DMS153 treated with DMSO at 0.1 percent for 48 hours (cell line): ENCODE data around the gene EXTL2.
"Not testable (repeated sequence)": the region's sequence is repeated elsewhere in the genome, so short reads cannot be mapped to it uniquely, and the experiment has no call there.

Source experiments
- DNase-seq: peaks from one replicate; lab custom pipeline; 2025; ENCODE audit not compliant: unreplicated experiment; lab: John Stamatoyannopoulos, UW

EXTL2 gene

GRCh38 chr1:100902365-100902764 is 7.7 kb upstream of the EXTL2 start:
- no peak for DNase-seq

- DNase-seq: peak; percentile 37
These were observed 1.9 kb upstream of the EXTL2 start for GRCh38 chr1:100896481-100896982.

GRCh38 chr1:100895540-100896480 is 1.2 kb upstream of the EXTL2 start, which contains the start of gene SLC30A7:
TSS of gene SLC30A7 (plus strand) at chr1:100896090. CDS start at chr1:100896263, 173 bp downstream.
- peak; percentile 77 for DNase-seq

GRCh38 chr1:100893718-100894117 is 924 bp downstream of the EXTL2 start:
- DNase-seq: no peak

- DNase-seq: no peak
These were observed 2.1 kb downstream of the EXTL2 start for GRCh38 chr1:100892554-100892953.

- no peak for DNase-seq
These were observed 3.3 kb downstream of the EXTL2 start for GRCh38 chr1:100891380-100891779.

- not testable (repeated sequence) for DNase-seq
These were observed 4.7 kb downstream of the EXTL2 start for GRCh38 chr1:100889869-100890482.

GRCh38 chr1:100889007-100889406 is 5.6 kb downstream of the EXTL2 start:
- DNase-seq: not testable (repeated sequence)

GRCh38 chr1:100883963-100884362 is 10.7 kb downstream of the EXTL2 start:
- DNase-seq: no peak

- DNase-seq: no peak
These were observed 11.9 kb downstream of the EXTL2 start for GRCh38 chr1:100882698-100883097.

- no peak for DNase-seq
These were observed 13.0 kb downstream of the EXTL2 start for GRCh38 chr1:100881687-100882086.

GRCh38 chr1:100879422-100879821 is 15.2 kb downstream of the EXTL2 start:
- DNase-seq: no peak

- no peak for DNase-seq
These were observed 18.4 kb downstream of the EXTL2 start for GRCh38 chr1:100876291-100876690.

- no peak for DNase-seq
These were observed 19.4 kb downstream of the EXTL2 start for GRCh38 chr1:100875228-100875627.

- DNase-seq: no peak
These were observed 20.2 kb downstream of the EXTL2 start for GRCh38 chr1:100874433-100874832.

- no peak for DNase-seq
These were observed 24.6 kb downstream of the EXTL2 start for GRCh38 chr1:100869996-100870395.

GRCh38 chr1:100868364-100868995 is 26.2 kb downstream of the EXTL2 start:
- DNase-seq: peak; percentile 30

GRCh38 chr1:100866901-100867206 is 27.8 kb downstream of the EXTL2 start:
- DNase-seq: no peak

GRCh38 chr1:100866041-100866900 is 28.4 kb downstream of the EXTL2 start:
- peak; percentile 4 for DNase-seq

- DNase-seq: no peak
These were observed 32.1 kb downstream of the EXTL2 start for GRCh38 chr1:100862591-100862990.

GRCh38 chr1:100861379-100861778 is 33.3 kb downstream of the EXTL2 start:
- DNase-seq: no peak
